RWPE2 (cell line): ENCODE data around the gene UBASH3B.

Experiments
- ATAC-seq: fragments of 200-7000 bp; cut with Tn5 transposase; 3 replicates; pipeline ENCODE4 v1.9.1; 2021; ENCODE audit warnings: low read depth
- DNase-seq: peaks from one replicate; pipeline ENCODE4 v3.0.0-alpha.2; 2020; ENCODE audit warnings: low spot score
- H3K27ac ChIP-seq: fragments of 450-650 bp; 2 replicates; pipeline ENCODE4 v1.5.1; 2017; ENCODE audit warnings: mild to moderate bottlenecking; ENCODE audit not compliant: poor library complexity, severe bottlenecking
- H3K27me3 ChIP-seq: fragments of 250-450 bp; sonication (Bioruptor Pico); 2 replicates; pipeline ENCODE4 v1.5.1; 2021; ENCODE audit warnings: mild to moderate bottlenecking, moderate library complexity; ENCODE audit not compliant: insufficient read depth, poor library complexity, severe bottlenecking
- H3K36me3 ChIP-seq: fragments of 250-450 bp; sonication (Bioruptor Pico); 2 replicates; pipeline ENCODE4 v1.5.1; 2020; ENCODE audit warnings: low read depth, mild to moderate bottlenecking, moderate library complexity
- H3K4me1 ChIP-seq: fragments of 250-450 bp; sonication (Bioruptor Pico); 2 replicates; pipeline ENCODE4 v1.5.1; 2021; ENCODE audit warnings: mild to moderate bottlenecking, moderate library complexity; ENCODE audit not compliant: insufficient read depth, poor library complexity, severe bottlenecking
- H3K4me3 ChIP-seq: fragments of 250-450 bp; sonication (Bioruptor Pico); 2 replicates; pipeline ENCODE4 v1.5.1; 2021; ENCODE audit warnings: mild to moderate bottlenecking, moderate library complexity; ENCODE audit not compliant: severe bottlenecking
- H3K9me3 ChIP-seq: fragments of 250-450 bp; sonication (Bioruptor Pico); 2 replicates; pipeline ENCODE4 v1.5.1; 2021; ENCODE audit warnings: mild to moderate bottlenecking, moderate library complexity; ENCODE audit not compliant: severe bottlenecking
- CTCF ChIP-seq: fragments of 450-650 bp; IDR thresholded peaks from one replicate; pipeline ENCODE4 v1.5.1; 2017; ENCODE audit warnings: mild to moderate bottlenecking, moderate library complexity; ENCODE audit not compliant: poor library complexity, severe bottlenecking

Gene UBASH3B

GRCh38 chr11:122769126-122769780, 113.7 kb downstream of the UBASH3B start:
- no peak overlapping the region for H3K27ac ChIP-seq
- no peaks in the 10 kb centered on the region for H3K9me3 ChIP-seq
- H3K4me3 ChIP-seq, result no peak overlapping the region
- no peak for TF ChIP-seq CTCF
- DNase-seq (no peak), ATAC-seq (no peak)
- H3K36me3 ChIP-seq, result no peaks in the 10 kb centered on the region
- H3K4me1 ChIP-seq, result peaks cover 21% of the 10 kb centered on the region
- H3K27me3 ChIP-seq, result no peaks in the 10 kb centered on the region

- H3K36me3 ChIP-seq, result no peaks in the 10 kb centered on the region; the same call in 1 of the 2 replicates
- H3K9me3 ChIP-seq, result no peaks in the 10 kb centered on the region
Measured at GRCh38 chr11:122772945-122773344, 117.4 kb downstream of the UBASH3B start.

GRCh38 chr11:122773781-122774266, 118.3 kb downstream of the UBASH3B start:
- no peak for TF ChIP-seq CTCF
- DNase-seq (no peak), ATAC-seq (no peak)
- Histone ChIP-seq H3K4me3 (no peak overlapping the region), H3K27me3 (no peaks in the 10 kb centered on the region), H3K36me3 (no peaks in the 10 kb centered on the region; the same call in 1 of the 2 replicates), H3K9me3 (no peaks in the 10 kb centered on the region), H3K4me1 (peaks cover 11% of the 10 kb centered on the region), H3K27ac (no peak overlapping the region)

More at GRCh38 chr11:122772945-122773344, 117.4 kb downstream of the UBASH3B start:
- H3K27ac ChIP-seq, result no peak overlapping the region
- TF ChIP-seq CTCF, result no peak
- ATAC-seq (peak; percentile 45; the same call in 1 of the 3 replicates), DNase-seq (no peak)
- no peaks in the 10 kb centered on the region for H3K27me3 ChIP-seq
- peaks cover 8% of the 10 kb centered on the region for H3K4me1 ChIP-seq
- no peak overlapping the region for H3K4me3 ChIP-seq

GRCh38 chr11:122775675-122776271, 120.3 kb downstream of the UBASH3B start:
- H3K27me3 ChIP-seq, result no peaks in the 10 kb centered on the region
- no peak overlapping the region for H3K27ac ChIP-seq
- no peaks in the 10 kb centered on the region; the same call in 1 of the 2 replicates for H3K36me3 ChIP-seq
- no peaks in the 10 kb centered on the region for H3K9me3 ChIP-seq
- no peak overlapping the region for H3K4me3 ChIP-seq
- peaks cover 11% of the 10 kb centered on the region for H3K4me1 ChIP-seq
- TF ChIP-seq CTCF, result no peak
- DNase-seq (no peak), ATAC-seq (no peak)

GRCh38 chr11:122776546-122776945, 121.0 kb downstream of the UBASH3B start:
- no peak for TF ChIP-seq CTCF
- ATAC-seq (no peak), DNase-seq (no peak)
- no peak overlapping the region for H3K27ac ChIP-seq
- H3K27me3 ChIP-seq, result no peaks in the 10 kb centered on the region
- no peaks in the 10 kb centered on the region; the same call in 1 of the 2 replicates for H3K36me3 ChIP-seq
- H3K9me3 ChIP-seq, result no peaks in the 10 kb centered on the region
- H3K4me1 ChIP-seq, result peaks cover 11% of the 10 kb centered on the region
- no peak overlapping the region for H3K4me3 ChIP-seq
